ENCODE measurements around the gene CELSR2.
"Not testable (repeated sequence)": the region's sequence is repeated elsewhere in the genome, so short reads cannot be mapped to it uniquely, and the experiment has no call there.

CELSR2 gene

GRCh38 chr1:109298666-109299557 lies 49.6 kb downstream of the CELSR2 start:
- no peak for TF ChIP-seq CTCF (IDR thresholded peaks at IDR 0.05; ENCODE audit: low read depth, low read length)
- no peak overlapping the region for H3K4me3 ChIP-seq (ENCODE audit: low read depth, low read length)

GRCh38 chr1:109299558-109300343 lies 50.4 kb downstream of the CELSR2 start:
- no peak overlapping the region for H3K4me3 ChIP-seq (ENCODE audit: low read depth, low read length)
- no peak for TF ChIP-seq CTCF (IDR thresholded peaks at IDR 0.05; ENCODE audit: low read depth, low read length)

- TF ChIP-seq CTCF (IDR thresholded peaks at IDR 0.05; ENCODE audit: low read depth, low read length): no peak
- H3K4me3 ChIP-seq (ENCODE audit: low read depth, low read length): no peak overlapping the region
These were observed 51.4 kb downstream of the CELSR2 start for GRCh38 chr1:109300650-109301151.

GRCh38 chr1:109301874-109302273 lies 52.5 kb downstream of the CELSR2 start:
- no peak overlapping the region for H3K4me3 ChIP-seq (ENCODE audit: low read depth, low read length)

GRCh38 chr1:109304226-109304920 lies 55.0 kb downstream of the CELSR2 start:
- no peak overlapping the region for H3K4me3 ChIP-seq (ENCODE audit: low read depth, low read length)
- TF ChIP-seq CTCF (IDR thresholded peaks at IDR 0.05; ENCODE audit: low read depth, low read length): no peak

More at GRCh38 chr1:109301874-109302273, 52.5 kb downstream of the CELSR2 start:
- TF ChIP-seq CTCF (IDR thresholded peaks at IDR 0.05; ENCODE audit: low read depth, low read length): no peak

- not testable (repeated sequence) for H3K4me3 ChIP-seq (ENCODE audit: low read depth, low read length)
These were observed 56.7 kb downstream of the CELSR2 start for GRCh38 chr1:109305991-109306390.

GRCh38 chr1:109306832-109307273 lies 57.5 kb downstream of the CELSR2 start, which contains the start of gene MYBPHL:
Gene MYBPHL, minus strand, starts transcription at chr1:109307011. Its CDS starts 20 bp downstream, at chr1:109306991.
- H3K4me3 ChIP-seq (ENCODE audit: low read depth, low read length): no peak within 1 kb of the TSS
- TF ChIP-seq CTCF (IDR thresholded peaks at IDR 0.05; ENCODE audit: low read depth, low read length): no peak
